Epithelial cell of proximal tubule (primary cell): ENCODE measurements around the gene DYNC1I2. TPM values are rescaled to one million over a fixed set of nuclear protein-coding genes. Genes with fewer than 3 reads are reported as not detected.
A peak's percentile ranks its signal among the peaks of the same experiment; 100 is the strongest.

ENCODE experiments used
- DNase-seq: peaks from one replicate; pipeline ENCODE4 v3.0.0-alpha.2; 2011; ENCODE audit warnings: low read depth
- H3K4me3 ChIP-seq: 2 replicates; pipeline ENCODE4 v1.5.1; 2011; ENCODE audit warnings: low read depth, mild to moderate bottlenecking, low read length
- CTCF ChIP-seq: conservative IDR thresholded peaks from 2 replicates; pipeline ENCODE4 v1.5.1; 2012; ENCODE audit warnings: low read depth, mild to moderate bottlenecking, low read length
- total RNA-seq: library from RNA; depleted of rRNA; stranded (reverse); fragments of >200 nt; gene quantifications from 2 replicates; pipeline ENCODE4 v1.2.3, GENCODE V29; 2015

Gene DYNC1I2
- 128 and 146 TPM in 2 replicates for total RNA-seq

DNA sequence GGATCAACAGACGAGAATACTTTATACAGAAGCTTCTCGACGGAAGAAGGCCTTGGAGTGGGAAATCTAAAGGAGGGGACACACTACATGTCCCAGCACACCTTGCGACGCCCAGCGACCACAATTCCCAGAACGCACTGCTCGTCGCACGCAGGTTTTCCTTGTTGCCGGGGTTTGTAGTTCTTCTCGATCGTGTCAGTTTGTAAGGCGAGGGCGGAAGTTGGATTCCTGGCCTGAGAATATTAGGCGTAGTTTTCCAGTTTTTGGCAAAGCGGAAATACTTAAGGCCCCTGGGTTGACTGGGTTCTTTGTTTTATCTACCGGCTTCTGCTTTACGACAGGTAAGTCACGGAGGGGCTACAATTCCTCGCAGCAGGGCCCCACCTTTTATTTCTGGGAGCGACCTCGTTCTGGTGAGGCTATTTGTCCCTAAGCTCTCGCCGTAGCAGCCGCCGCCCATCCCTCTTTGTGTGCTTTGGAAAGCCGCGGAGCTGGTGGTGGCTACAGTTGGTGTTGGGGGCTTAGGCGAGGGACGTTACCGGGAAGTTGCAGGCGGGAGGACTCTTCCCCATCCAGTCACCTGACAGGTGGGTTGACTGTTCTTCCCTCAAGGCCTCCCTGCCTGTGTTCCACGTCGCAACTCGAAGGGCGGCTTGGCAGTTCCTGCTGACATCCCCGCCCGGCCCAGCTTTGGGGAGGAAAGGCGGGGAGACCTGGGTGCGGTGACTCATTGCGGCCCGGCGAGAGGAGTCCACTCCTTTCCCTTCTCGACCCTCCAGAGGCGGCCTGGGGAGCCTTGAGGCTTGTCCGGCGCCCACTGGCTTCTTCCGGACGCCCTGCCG, at the start of gene DYNC1I2:
Gene DYNC1I2, plus strand, starts transcription at position 183 of the 842 bp plus-strand sequence. CDS start 2,687 bp downstream, outside the sequence.
- peak; percentile 81 for DNase-seq
- peak within 1 kb of the TSS; percentile 78 for H3K4me3 ChIP-seq
- no peak for TF ChIP-seq CTCF

DNA sequence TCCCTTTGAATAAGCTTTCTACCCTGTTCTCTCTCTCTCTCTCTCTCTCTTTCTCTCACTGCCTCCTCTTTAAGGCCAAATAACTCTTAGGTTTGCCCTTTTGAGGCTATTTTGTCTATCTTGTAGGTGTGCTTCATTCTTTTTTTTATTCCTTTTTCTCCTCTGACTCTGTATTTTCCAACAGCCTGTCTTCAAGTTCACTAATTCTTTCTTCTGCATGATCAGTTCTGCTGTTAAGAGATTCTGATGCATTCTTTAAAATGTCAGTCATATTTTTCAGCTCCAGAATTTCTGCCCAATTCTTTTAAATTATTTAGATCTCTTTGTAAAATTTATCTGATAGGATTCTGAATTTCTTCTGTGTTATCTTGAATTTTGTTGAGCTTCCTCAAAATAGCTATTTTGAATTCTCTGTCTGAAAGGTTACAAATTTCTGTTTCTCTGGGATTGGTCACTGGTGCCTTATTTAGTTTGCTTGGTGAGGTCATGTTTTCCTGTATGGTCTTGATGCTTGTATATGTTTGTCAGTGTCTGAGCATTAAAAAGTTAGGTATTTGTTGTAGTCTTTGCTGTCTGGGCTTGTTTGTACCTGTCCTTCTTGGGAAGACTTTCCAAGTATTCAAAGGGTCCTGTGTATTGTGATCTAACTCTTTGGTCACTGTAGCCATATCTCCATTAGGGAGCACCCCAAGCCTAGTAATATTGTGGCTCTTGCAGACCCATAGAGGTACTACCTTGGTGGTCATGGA, 35.4 kb upstream of the DYNC1I2 start:
- no peak overlapping the region for H3K4me3 ChIP-seq
- no peak for TF ChIP-seq CTCF
- DNase-seq: no peak

- no peak overlapping the region for H3K4me3 ChIP-seq
- no peak for DNase-seq
- TF ChIP-seq CTCF: no peak
Measured at GRCh38 chr2:171652416-171652785, 34.9 kb upstream of the DYNC1I2 start.

GRCh38 chr2:171655586-171655985, 31.7 kb upstream of the DYNC1I2 start:
- no peak for DNase-seq
- H3K4me3 ChIP-seq: no peak overlapping the region
- no peak for TF ChIP-seq CTCF

DNA sequence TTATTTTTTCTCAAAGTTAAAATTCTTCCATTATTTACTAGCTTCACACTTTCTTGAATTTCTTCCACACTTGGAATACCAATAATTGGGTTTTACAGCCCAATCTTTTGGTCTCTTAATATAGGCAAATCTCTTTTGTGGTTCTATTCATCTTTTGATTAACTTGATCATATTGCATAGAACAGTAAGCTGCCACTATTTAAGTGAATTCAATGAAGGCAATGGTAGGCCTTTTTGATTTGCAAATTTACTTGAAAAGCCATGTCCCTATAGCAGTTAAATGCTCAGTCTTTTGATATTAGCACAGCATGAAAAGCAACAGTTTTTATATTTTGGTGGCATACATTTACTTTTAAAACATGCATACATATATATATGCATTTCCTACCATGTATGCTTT, 20.2 kb upstream of the DYNC1I2 start:
- H3K4me3 ChIP-seq: no peak overlapping the region
- TF ChIP-seq CTCF: no peak
- no peak for DNase-seq

- H3K4me3 ChIP-seq: no peak overlapping the region
- DNase-seq: no peak
- TF ChIP-seq CTCF: no peak
Measured at GRCh38 chr2:171668183-171668582, 19.1 kb upstream of the DYNC1I2 start.
